Endometrium (tissue), 2 donors: ENCODE results near the gene PALS1.
"Not testable (repeated sequence)": the region's sequence is repeated elsewhere in the genome, so short reads cannot be mapped to it uniquely, and the experiment has no call there.

Experiments used
- FAIRE-seq: peaks from 2 replicates; lab custom pipeline; 2012; peaks lifted over from hg19 to GRCh38; lab: Jason Lieb, UNC
- donor health status: control.
- donor health status: control.

Gene PALS1

GRCh38 chr14:67260965-67261364 is 19.7 kb downstream of the PALS1 start:
- FAIRE-seq = no peak

- FAIRE-seq = no peak
Measured at GRCh38 chr14:67263499-67264149, 22.4 kb downstream of the PALS1 start.

- FAIRE-seq = no peak
Measured at GRCh38 chr14:67265131-67265530, 23.9 kb downstream of the PALS1 start.

- FAIRE-seq = no peak
Measured at GRCh38 chr14:67267576-67268328, 26.5 kb downstream of the PALS1 start.

- no peak for FAIRE-seq
Measured at GRCh38 chr14:67268426-67269150, 27.4 kb downstream of the PALS1 start.

- FAIRE-seq = peak; percentile 90
Measured at GRCh38 chr14:67269298-67270060, 28.2 kb downstream of the PALS1 start.

- no peak for FAIRE-seq
Measured at GRCh38 chr14:67270145-67270753, 29.0 kb downstream of the PALS1 start.

GRCh38 chr14:67270933-67271332 is 29.7 kb downstream of the PALS1 start:
- no peak for FAIRE-seq

GRCh38 chr14:67273281-67273680 is 32.0 kb downstream of the PALS1 start:
- FAIRE-seq = not testable (repeated sequence)

GRCh38 chr14:67276131-67276530 is 34.9 kb downstream of the PALS1 start:
- no peak for FAIRE-seq

GRCh38 chr14:67280506-67280905 is 39.3 kb downstream of the PALS1 start:
- no peak for FAIRE-seq

GRCh38 chr14:67285876-67286452 is 44.7 kb downstream of the PALS1 start:
- peak; percentile 85 for FAIRE-seq
